ENCODE data around the gene COL24A1.

COL24A1 gene

GRCh38 chr1:85898861-85899260 lies 257.7 kb downstream of the COL24A1 start:
- no peaks in the 10 kb centered on the region for H4K20me1 ChIP-seq (ENCODE audit: control insufficient read depth, insufficient read depth, low read depth, low read length)
- H3K4me1 ChIP-seq (ENCODE audit: control insufficient read depth, low read length) = no peaks in the 10 kb centered on the region
- no peaks in the 10 kb centered on the region for H3K9me2 ChIP-seq (replicated peaks; ENCODE audit: control insufficient read depth, low read length)
- no peak overlapping the region for H3K4me2 ChIP-seq (ENCODE audit: low read length)
- H3K79me2 ChIP-seq (ENCODE audit: control insufficient read depth, low read length) = no peaks in the 10 kb centered on the region
- peaks cover 5% of the 10 kb centered on the region; the same call in 1 of the 2 replicates for H3K27me3 ChIP-seq (ENCODE audit: control insufficient read depth, low read length)
- H3K36me3 ChIP-seq (ENCODE audit: control insufficient read depth, low read length) = no peaks in the 10 kb centered on the region
- no peaks in the 10 kb centered on the region for H3F3A ChIP-seq (ENCODE audit: control insufficient read depth, insufficient read depth)
- H3K4me3 ChIP-seq (ENCODE audit: low read length) = no peak overlapping the region
- H3K27ac ChIP-seq (ENCODE audit: low read depth, low read length) = no peak overlapping the region
- no peak for TF ChIP-seq EZH2phosphoT487 (IDR thresholded peaks at IDR 0.05; ENCODE audit: borderline replicate concordance, low read length)
- no peak for TF ChIP-seq CTCF (IDR thresholded peaks at IDR 0.05; ENCODE audit: low read depth, low read length, poor library complexity, severe bottlenecking)
- no peaks in the 10 kb centered on the region; the same call in 1 of the 2 replicates for H3K9me3 ChIP-seq (ENCODE audit: control insufficient read depth, insufficient read depth, low read length)

GRCh38 chr1:85894651-85895050 lies 261.9 kb downstream of the COL24A1 start:
- H3K9me3 ChIP-seq (ENCODE audit: control insufficient read depth, insufficient read depth, low read length) = no peaks in the 10 kb centered on the region
- H3K4me1 ChIP-seq (ENCODE audit: control insufficient read depth, low read length) = no peaks in the 10 kb centered on the region
- TF ChIP-seq CTCF (IDR thresholded peaks at IDR 0.05; ENCODE audit: low read depth, low read length, poor library complexity, severe bottlenecking) = peak; percentile 58
- no peak for TF ChIP-seq EZH2phosphoT487 (IDR thresholded peaks at IDR 0.05; ENCODE audit: borderline replicate concordance, low read length)
- H3K4me2 ChIP-seq (ENCODE audit: low read length) = no peak overlapping the region
- no peaks in the 10 kb centered on the region for H3F3A ChIP-seq (ENCODE audit: control insufficient read depth, insufficient read depth)
- peaks cover 3% of the 10 kb centered on the region; the same call in 1 of the 2 replicates for H3K27me3 ChIP-seq (ENCODE audit: control insufficient read depth, low read length)
- no peaks in the 10 kb centered on the region for H3K36me3 ChIP-seq (ENCODE audit: control insufficient read depth, low read length)
- H3K9me2 ChIP-seq (replicated peaks; ENCODE audit: control insufficient read depth, low read length) = no peaks in the 10 kb centered on the region
- no peaks in the 10 kb centered on the region for H4K20me1 ChIP-seq (ENCODE audit: control insufficient read depth, insufficient read depth, low read depth, low read length)
- no peak overlapping the region for H3K4me3 ChIP-seq (ENCODE audit: low read length)
- no peaks in the 10 kb centered on the region for H3K79me2 ChIP-seq (ENCODE audit: control insufficient read depth, low read length)
- no peak overlapping the region for H3K27ac ChIP-seq (ENCODE audit: low read depth, low read length)

- Histone ChIP-seq H3K4me1 (ENCODE audit: control insufficient read depth, low read length) (no peaks in the 10 kb centered on the region), H3K27me3 (ENCODE audit: control insufficient read depth, low read length) (peaks cover 3% of the 10 kb centered on the region; the same call in 1 of the 2 replicates), H3K27ac (ENCODE audit: low read depth, low read length) (no peak overlapping the region), H3K4me2 (ENCODE audit: low read length) (no peak overlapping the region), H4K20me1 (ENCODE audit: control insufficient read depth, insufficient read depth, low read depth, low read length) (no peaks in the 10 kb centered on the region), H3K9me2 (replicated peaks; ENCODE audit: control insufficient read depth, low read length) (no peaks in the 10 kb centered on the region), H3K4me3 (ENCODE audit: low read length) (no peak overlapping the region), H3K79me2 (ENCODE audit: control insufficient read depth, low read length) (no peaks in the 10 kb centered on the region), H3F3A (ENCODE audit: control insufficient read depth, insufficient read depth) (no peaks in the 10 kb centered on the region), H3K9me3 (ENCODE audit: control insufficient read depth, insufficient read depth, low read length) (no peaks in the 10 kb centered on the region), H3K36me3 (ENCODE audit: control insufficient read depth, low read length) (no peaks in the 10 kb centered on the region)
- TF ChIP-seq EZH2phosphoT487 (IDR thresholded peaks at IDR 0.05; ENCODE audit: borderline replicate concordance, low read length) (no peak), CTCF (IDR thresholded peaks at IDR 0.05; ENCODE audit: low read depth, low read length, poor library complexity, severe bottlenecking) (no peak)
These were observed 264.2 kb downstream of the COL24A1 start for GRCh38 chr1:85892366-85892765.

All from DOHH2 (cell line).